ENCODE data around the gene PTPRD. TPM values are rescaled to one million over a fixed set of nuclear protein-coding genes. Genes with fewer than 3 reads are reported as not detected.

PTPRD gene
- total RNA-seq, 3 donors from 2014 or later = 0.26 to 0.49 (median 0.28) TPM

DNA sequence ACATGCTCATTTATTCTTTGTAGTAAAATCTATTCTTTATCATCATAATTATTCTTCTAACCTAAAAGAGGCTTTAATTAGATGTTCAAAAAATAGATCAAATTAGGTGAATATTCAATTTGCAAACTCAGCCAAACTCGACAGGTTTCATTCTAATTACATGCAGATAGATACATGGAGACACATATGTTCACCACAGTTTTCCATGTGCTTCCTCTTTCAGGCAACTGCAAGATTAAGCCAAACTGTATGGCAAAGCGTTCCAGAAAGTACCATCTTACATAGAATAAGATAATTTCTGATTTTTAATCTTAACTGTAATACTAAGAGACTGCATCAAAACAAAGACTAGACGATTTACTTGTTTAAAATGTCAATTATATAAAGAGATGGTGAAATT, 1944.6 kb downstream of the PTPRD start:
- no peaks in the 10 kb centered on the region for H3K9me3 Mint-ChIP-seq
- no peak for DNase-seq

DNA sequence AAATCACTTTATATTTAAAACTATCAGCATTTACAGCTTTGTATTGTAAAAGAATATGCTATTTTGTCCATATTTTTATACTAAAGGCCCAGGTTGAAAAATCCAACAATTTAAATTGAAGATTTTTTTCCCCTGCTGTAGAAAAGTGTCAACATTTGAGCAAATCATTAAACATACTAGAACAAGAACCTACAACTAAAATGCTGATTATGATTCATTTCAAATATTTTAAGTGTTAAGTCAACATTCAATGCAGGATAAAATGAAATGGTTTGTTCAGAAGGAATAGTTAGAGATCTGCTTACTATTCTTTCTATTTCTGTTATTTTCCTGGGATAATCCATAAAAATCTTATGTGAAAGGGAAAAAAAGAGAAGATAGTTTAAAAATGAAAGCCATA, 1946.7 kb downstream of the PTPRD start:
- H3K36me3 Mint-ChIP-seq (ENCODE audit: insufficient read depth) = no peaks in the 10 kb centered on the region
- no peaks in the 10 kb centered on the region for H3K4me1 Mint-ChIP-seq (ENCODE audit: low read depth)
- H3K9me3 Mint-ChIP-seq = no peaks in the 10 kb centered on the region

More for the DNA sequence above, 1944.6 kb downstream of the PTPRD start:
- Mint-ChIP-seq H3K4me3 (no peak overlapping the region), H3K36me3 (ENCODE audit: insufficient read depth) (no peaks in the 10 kb centered on the region), H3K27me3 (ENCODE audit: low read depth) (no peaks in the 10 kb centered on the region), H3K4me1 (ENCODE audit: low read depth) (no peaks in the 10 kb centered on the region)
- no peak for ATAC-seq

DNA sequence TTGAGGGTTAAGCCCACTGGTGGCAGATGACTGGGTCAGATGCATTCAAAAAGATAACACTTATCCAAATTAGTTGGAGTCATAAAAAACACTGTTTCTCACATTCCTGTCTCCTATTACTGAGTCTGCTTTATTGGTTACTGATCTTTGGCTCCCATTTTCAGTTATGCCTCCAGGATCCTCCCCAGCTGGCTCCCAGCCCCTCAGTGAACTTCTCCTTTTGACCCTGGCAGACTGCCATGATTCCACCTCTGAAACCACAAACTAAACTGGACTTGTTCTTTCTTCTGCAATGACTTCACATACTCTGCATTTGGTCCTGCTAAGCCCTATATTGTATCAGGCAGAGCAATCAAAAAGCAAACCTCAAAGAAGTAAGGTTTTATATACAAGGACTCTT, 1952.4 kb downstream of the PTPRD start:
- no peak for ATAC-seq
- no peaks in the 10 kb centered on the region for H3K36me3 Mint-ChIP-seq (ENCODE audit: insufficient read depth)
- no peaks in the 10 kb centered on the region for H3K4me1 Mint-ChIP-seq (ENCODE audit: low read depth)
- H3K27me3 Mint-ChIP-seq (ENCODE audit: low read depth) = no peaks in the 10 kb centered on the region
- DNase-seq = no peak
- H3K4me3 Mint-ChIP-seq = no peak overlapping the region
- H3K9me3 Mint-ChIP-seq = no peaks in the 10 kb centered on the region

More for the DNA sequence above, 1946.7 kb downstream of the PTPRD start:
- no peak for ATAC-seq
- DNase-seq = no peak
- Mint-ChIP-seq H3K27me3 (ENCODE audit: low read depth) (no peaks in the 10 kb centered on the region), H3K4me3 (no peak overlapping the region)

GRCh38 chr9:8659108-8659507, 1953.7 kb downstream of the PTPRD start:
- Mint-ChIP-seq H3K4me1 (ENCODE audit: low read depth) (no peaks in the 10 kb centered on the region), H3K36me3 (ENCODE audit: insufficient read depth) (no peaks in the 10 kb centered on the region), H3K9me3 (no peaks in the 10 kb centered on the region), H3K4me3 (no peak overlapping the region), H3K27me3 (ENCODE audit: low read depth) (no peaks in the 10 kb centered on the region)
- ATAC-seq (no peak), DNase-seq (no peak)

- Mint-ChIP-seq H3K4me3 (no peak overlapping the region), H3K27me3 (ENCODE audit: low read depth) (no peaks in the 10 kb centered on the region), H3K9me3 (no peaks in the 10 kb centered on the region), H3K4me1 (ENCODE audit: low read depth) (no peaks in the 10 kb centered on the region), H3K36me3 (ENCODE audit: insufficient read depth) (no peaks in the 10 kb centered on the region)
- DNase-seq (no peak), ATAC-seq (no peak)
Observed at GRCh38 chr9:8655071-8655470, 1957.7 kb downstream of the PTPRD start.

DNA sequence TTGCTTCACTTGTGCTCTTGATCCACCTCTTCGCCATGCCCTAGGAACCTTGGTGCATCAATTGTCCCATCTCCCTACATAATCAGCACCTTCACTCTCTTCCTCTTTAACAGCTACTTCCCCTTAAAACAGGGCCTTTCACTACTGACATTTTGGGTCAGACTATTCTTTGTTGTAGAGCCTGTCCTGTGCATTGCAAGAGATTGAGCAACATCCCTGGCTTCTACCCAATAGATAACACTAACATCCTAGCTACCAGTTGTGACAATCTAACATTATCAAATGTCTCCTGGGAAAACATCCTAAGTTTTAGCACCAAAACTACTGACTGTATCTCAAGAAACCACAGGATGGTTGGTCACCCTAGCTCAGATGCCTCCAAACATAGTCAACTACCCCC, 1958.9 kb downstream of the PTPRD start:
- no peak overlapping the region for H3K4me3 Mint-ChIP-seq
- DNase-seq = no peak

GRCh38 chr9:8653111-8653510, 1959.7 kb downstream of the PTPRD start:
- H3K4me1 Mint-ChIP-seq (ENCODE audit: low read depth) = no peaks in the 10 kb centered on the region
- H3K4me3 Mint-ChIP-seq = no peak overlapping the region

More for the DNA sequence above, 1958.9 kb downstream of the PTPRD start:
- ATAC-seq = no peak
- H3K4me1 Mint-ChIP-seq (ENCODE audit: low read depth) = no peaks in the 10 kb centered on the region
- H3K36me3 Mint-ChIP-seq (ENCODE audit: insufficient read depth) = no peaks in the 10 kb centered on the region
- no peaks in the 10 kb centered on the region for H3K27me3 Mint-ChIP-seq (ENCODE audit: low read depth)
- no peaks in the 10 kb centered on the region for H3K9me3 Mint-ChIP-seq

GRCh38 chr9:8652255-8652654, 1960.5 kb downstream of the PTPRD start:
- ATAC-seq (no peak), DNase-seq (no peak)
- Mint-ChIP-seq H3K4me3 (no peak overlapping the region), H3K9me3 (no peaks in the 10 kb centered on the region), H3K36me3 (ENCODE audit: insufficient read depth) (no peaks in the 10 kb centered on the region), H3K4me1 (ENCODE audit: low read depth) (no peaks in the 10 kb centered on the region), H3K27me3 (ENCODE audit: low read depth) (no peaks in the 10 kb centered on the region)

More at GRCh38 chr9:8653111-8653510, 1959.7 kb downstream of the PTPRD start:
- DNase-seq = no peak
- ATAC-seq = no peak
- Mint-ChIP-seq H3K36me3 (ENCODE audit: insufficient read depth) (no peaks in the 10 kb centered on the region), H3K9me3 (no peaks in the 10 kb centered on the region), H3K27me3 (ENCODE audit: low read depth) (no peaks in the 10 kb centered on the region)

DNA sequence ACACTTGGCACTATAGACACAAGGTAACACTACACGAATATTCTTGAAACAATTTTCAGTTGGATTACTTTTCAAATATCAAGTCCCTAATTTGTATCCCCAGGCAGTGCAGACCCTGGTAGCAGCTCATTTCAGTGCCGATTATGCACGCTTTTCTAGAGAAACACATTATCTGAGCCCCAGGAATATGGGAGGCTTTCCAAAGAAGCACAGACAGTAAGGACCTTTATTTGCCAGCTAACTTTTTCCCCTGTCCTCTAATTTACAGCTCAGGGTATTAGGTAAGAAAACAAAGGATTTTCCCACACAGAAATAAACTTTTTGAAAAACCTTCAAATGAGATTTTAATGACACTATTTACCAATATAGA, 1961.0 kb downstream of the PTPRD start:
- no peaks in the 10 kb centered on the region for H3K9me3 Mint-ChIP-seq
- no peaks in the 10 kb centered on the region for H3K4me1 Mint-ChIP-seq (ENCODE audit: low read depth)
- H3K4me3 Mint-ChIP-seq = no peak overlapping the region
- no peaks in the 10 kb centered on the region for H3K27me3 Mint-ChIP-seq (ENCODE audit: low read depth)
- DNase-seq (no peak), ATAC-seq (no peak)
- no peaks in the 10 kb centered on the region for H3K36me3 Mint-ChIP-seq (ENCODE audit: insufficient read depth)

GRCh38 chr9:8651070-8651845, 1961.5 kb downstream of the PTPRD start:
- Mint-ChIP-seq H3K9me3 (no peaks in the 10 kb centered on the region), H3K4me3 (no peak overlapping the region)
- no peak for ATAC-seq

DNA sequence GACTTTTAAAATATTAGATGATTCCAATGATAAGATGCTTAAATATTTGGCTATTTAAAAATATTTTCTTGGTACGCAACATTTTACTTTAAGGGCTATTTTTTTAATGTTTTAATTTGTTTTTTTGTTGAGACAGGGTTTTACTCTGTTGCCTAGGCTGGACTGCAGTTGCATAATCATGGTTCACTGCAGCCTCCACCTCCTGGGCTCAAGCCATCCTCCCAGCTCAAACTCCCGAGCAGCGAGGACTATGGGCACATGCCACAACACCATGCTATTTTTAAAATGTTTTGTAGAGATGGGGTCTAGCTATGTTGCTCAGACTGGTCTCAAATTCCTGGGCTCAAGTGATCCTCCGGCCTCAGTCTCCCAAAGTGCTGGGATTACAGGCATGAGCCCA, 1963.0 kb downstream of the PTPRD start:
- no peaks in the 10 kb centered on the region for H3K27me3 Mint-ChIP-seq (ENCODE audit: low read depth)
- no peak overlapping the region for H3K4me3 Mint-ChIP-seq
- H3K9me3 Mint-ChIP-seq = no peaks in the 10 kb centered on the region
- H3K36me3 Mint-ChIP-seq (ENCODE audit: insufficient read depth) = no peaks in the 10 kb centered on the region
- ATAC-seq (no peak), DNase-seq (no peak)
- no peaks in the 10 kb centered on the region for H3K4me1 Mint-ChIP-seq (ENCODE audit: low read depth)

More at GRCh38 chr9:8651070-8651845, 1961.5 kb downstream of the PTPRD start:
- no peaks in the 10 kb centered on the region for H3K27me3 Mint-ChIP-seq (ENCODE audit: low read depth)
- no peaks in the 10 kb centered on the region for H3K4me1 Mint-ChIP-seq (ENCODE audit: low read depth)
- no peak for DNase-seq
- no peaks in the 10 kb centered on the region for H3K36me3 Mint-ChIP-seq (ENCODE audit: insufficient read depth)

DNA sequence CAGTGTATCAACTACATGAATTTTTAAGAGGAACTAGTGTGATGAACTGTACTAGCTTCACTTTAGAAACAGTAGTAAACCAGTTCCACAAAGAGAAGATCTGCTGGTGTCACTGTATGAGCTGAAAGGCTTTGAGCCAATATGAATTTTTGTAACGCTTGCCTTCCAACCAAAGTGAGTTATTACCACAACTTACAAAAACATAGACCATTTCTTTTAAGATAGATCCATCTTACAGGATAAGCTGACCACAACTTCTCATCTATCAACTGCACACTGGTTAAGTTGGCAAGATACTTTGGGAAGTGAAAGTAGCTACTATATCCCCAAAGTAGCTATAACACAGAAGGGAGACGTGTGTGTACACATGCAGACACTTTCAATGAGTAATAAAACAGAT, 1963.6 kb downstream of the PTPRD start:
- Mint-ChIP-seq H3K36me3 (ENCODE audit: insufficient read depth) (no peaks in the 10 kb centered on the region), H3K4me3 (no peak overlapping the region), H3K9me3 (no peaks in the 10 kb centered on the region), H3K4me1 (ENCODE audit: low read depth) (no peaks in the 10 kb centered on the region), H3K27me3 (ENCODE audit: low read depth) (no peaks in the 10 kb centered on the region)
- ATAC-seq (no peak), DNase-seq (no peak)

DNA sequence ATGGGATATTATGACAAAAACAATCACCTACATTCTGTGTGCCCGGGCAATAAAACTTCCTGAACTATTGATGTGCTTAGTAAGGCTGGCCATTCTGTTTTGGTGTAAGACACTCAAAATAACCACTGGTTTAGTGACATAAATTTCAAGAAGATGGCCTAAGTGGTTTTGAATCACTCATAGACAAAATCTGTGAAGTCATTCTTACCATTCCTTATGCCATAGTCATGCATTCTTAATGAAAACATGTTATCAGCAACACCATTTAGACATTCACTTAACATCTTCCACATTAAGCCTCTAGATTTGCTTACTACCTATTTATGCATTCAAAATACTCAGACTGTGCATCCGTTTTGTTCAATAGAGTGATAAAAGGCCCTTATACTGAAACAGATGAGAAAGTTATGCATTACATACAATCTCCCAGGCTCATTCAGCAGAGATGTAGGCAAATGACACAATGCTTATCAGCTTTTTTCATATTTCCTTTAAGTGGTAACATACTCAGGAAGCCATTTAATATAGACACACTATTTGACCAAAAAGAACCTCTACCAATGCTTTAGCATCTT, 1964.4 kb downstream of the PTPRD start:
- Mint-ChIP-seq H3K36me3 (ENCODE audit: insufficient read depth) (no peaks in the 10 kb centered on the region), H3K4me3 (no peak overlapping the region), H3K4me1 (ENCODE audit: low read depth) (no peaks in the 10 kb centered on the region), H3K27me3 (ENCODE audit: low read depth) (no peaks in the 10 kb centered on the region), H3K9me3 (no peaks in the 10 kb centered on the region)
- ATAC-seq (no peak), DNase-seq (no peak)

- Mint-ChIP-seq H3K27me3 (ENCODE audit: low read depth) (no peaks in the 10 kb centered on the region), H3K4me1 (ENCODE audit: low read depth) (no peaks in the 10 kb centered on the region), H3K36me3 (ENCODE audit: insufficient read depth) (no peaks in the 10 kb centered on the region), H3K9me3 (no peaks in the 10 kb centered on the region), H3K4me3 (no peak overlapping the region)
- ATAC-seq (no peak), DNase-seq (no peak)
Observed at GRCh38 chr9:8647824-8648223, 1965.0 kb downstream of the PTPRD start.

- H3K36me3 Mint-ChIP-seq (ENCODE audit: insufficient read depth) = no peaks in the 10 kb centered on the region
- DNase-seq = no peak
- H3K4me1 Mint-ChIP-seq (ENCODE audit: low read depth) = no peaks in the 10 kb centered on the region
- H3K4me3 Mint-ChIP-seq = no peak overlapping the region
- no peaks in the 10 kb centered on the region for H3K9me3 Mint-ChIP-seq
- no peaks in the 10 kb centered on the region for H3K27me3 Mint-ChIP-seq (ENCODE audit: low read depth)
- peak in 1 of 2 donors; percentile 27 for ATAC-seq
Observed at GRCh38 chr9:8644571-8644970, 1968.2 kb downstream of the PTPRD start.

Data from activated T-cell treated with anti-CD3 and anti-CD28 coated beads, Interleukin-2, amount 50 U/mL, for 4 hours (primary cell).